SK-N-SH (cell line): ENCODE measurements around the gene ANKRD36C. TPM values are rescaled to one million over a fixed set of nuclear protein-coding genes. Genes with fewer than 3 reads are reported as not detected.
"Not testable (repeated sequence)": the region's sequence is repeated elsewhere in the genome, so short reads cannot be mapped to it uniquely, and the experiment has no call there.

Source experiments
- CTCF ChIA-PET: fragments of 300-600, 350-600 bp; formaldehyde crosslinking; extraction: SDS; loops from one replicate; lab custom pipeline; 2021; lab: Yijun Ruan, JAX
- POLR2A ChIA-PET: fragments of 350-600 bp; sonication (Branson Sonifier 250); formaldehyde crosslinking; extraction: SDS; loops from one replicate; lab custom pipeline; 2020; ENCODE audit warnings: antibody characterized with exemption, inconsistent platforms; lab: Yijun Ruan, JAX
- DNase-seq: peaks from one replicate; pipeline ENCODE4 v3.0.0; 2012
- H2AFZ ChIP-seq: fragments of 200-600 bp; sonication (generic); 2 replicates; pipeline ENCODE4 v1.8.1; 2016; ENCODE audit warnings: antibody characterized with exemption, mild to moderate bottlenecking, low read depth
- H3F3A ChIP-seq: fragments of 200-600 bp; sonication (generic); replicated peaks from 2 replicates; pipeline ENCODE3; 2016; ENCODE audit warnings: antibody characterized with exemption, mild to moderate bottlenecking; ENCODE audit not compliant: insufficient read depth
- H3K27ac ChIP-seq, 2 experiments: fragments of 200-500 bp in 1 of 2; fragments of 200-600 bp in 1 of 2; sonication (Bioruptor generic) in 1 of 2; sonication (generic), shearing (Covaris generic) in 1 of 2; 2 replicates each; pipeline versions ENCODE4 v1.5.1 to v1.6.1; 2014 to 2016; ENCODE audit warnings: low read depth in 2 of 2, inconsistent platforms in 1 of 2, low read length in 1 of 2, mild to moderate bottlenecking in 1 of 2, mixed read lengths in 1 of 2
- H3K27me3 ChIP-seq: fragments of 200-600 bp; sonication (generic), shearing (Covaris generic); 2 replicates; pipeline ENCODE4 v1.6.1; 2016; ENCODE audit warnings: mixed run types; ENCODE audit not compliant: insufficient read depth
- H3K36me3 ChIP-seq, 2 experiments: fragments of 200-500 bp in 1 of 2; fragments of 200-600 bp in 1 of 2; sonication (Bioruptor generic) in 1 of 2; sonication (generic) in 1 of 2; replicated peaks in 1 of 2; 2 replicates each; pipeline versions ENCODE3 to v1.5.1; 2014 to 2016; ENCODE audit warnings: low read length in 1 of 2, mild to moderate bottlenecking in 1 of 2; ENCODE audit not compliant: insufficient read depth in 2 of 2, control insufficient read depth in 1 of 2
- H3K4me1 ChIP-seq, 2 experiments: fragments of 200-500 bp in 1 of 2; fragments of 200-600 bp in 1 of 2; sonication (Bioruptor generic) in 1 of 2; sonication (generic), shearing (Covaris generic) in 1 of 2; 2 replicates each; pipeline versions ENCODE4 v1.5.1 to v1.6.1; 2014 to 2016; ENCODE audit warnings: low read depth in 1 of 2, low read length in 1 of 2, mixed run types in 1 of 2; ENCODE audit not compliant: insufficient read depth in 2 of 2, control insufficient read depth in 1 of 2
- H3K4me2 ChIP-seq: fragments of 200-600 bp; sonication (generic), shearing (Covaris generic); 2 replicates; pipeline ENCODE4 v1.6.1; 2017; ENCODE audit warnings: mixed run types
- H3K4me3 ChIP-seq, 2 experiments: fragments of 200-500 bp in 1 of 2; fragments of 200-600 bp in 1 of 2; sonication (Bioruptor generic) in 1 of 2; sonication (generic), shearing (Covaris generic) in 1 of 2; 2 replicates each; pipeline versions ENCODE4 v1.5.1 to v1.8.1; 2014 to 2016; ENCODE audit warnings: low read depth in 2 of 2, inconsistent platforms in 1 of 2, low read length in 1 of 2, mild to moderate bottlenecking in 1 of 2, mixed read lengths in 1 of 2, moderate library complexity in 1 of 2
- H3K79me2 ChIP-seq: fragments of 200-600 bp; sonication (generic); 2 replicates; pipeline ENCODE4 v1.8.1; 2017; ENCODE audit warnings: mild to moderate bottlenecking; ENCODE audit not compliant: insufficient read depth
- H3K9ac ChIP-seq: fragments of 200-600 bp; sonication (generic); 2 replicates; pipeline ENCODE4 v1.6.1; 2017; ENCODE audit warnings: mixed run types
- H3K9me2 ChIP-seq: fragments of 200-600 bp; sonication (generic); 2 replicates; pipeline ENCODE4 v1.6.1; 2017; ENCODE audit warnings: mixed run types
- H3K9me3 ChIP-seq: fragments of 200-600 bp; sonication (generic); 2 replicates; pipeline ENCODE4 v1.6.1; 2017; ENCODE audit warnings: mixed run types, mild to moderate bottlenecking, moderate library complexity
- H4K20me1 ChIP-seq: fragments of 200-600 bp; sonication (generic); 2 replicates; pipeline ENCODE4 v1.6.1; 2017; ENCODE audit warnings: mild to moderate bottlenecking, mixed run types; ENCODE audit not compliant: insufficient read depth
- WGBS: methylation state at CpG from one replicate; pipeline ENCODE4 v1.1.6; 2017; ENCODE audit warnings: low lambda C conversion rate; 5-methylcytosine and 5-hydroxymethylcytosine counted together
- polyA plus RNA-seq, 3 experiments: library from polyadenylated mRNA; depleted of rRNA; stranded (reverse); fragments of >200 nt; gene quantifications; 2 replicates each; pipeline ENCODE4 v1.2.3, GENCODE V29; 2012

The ANKRD36C gene
- 1.8 and 2.9 TPM in 2 replicates for polyA plus RNA-seq (2012; rRNA removed)
- polyA plus RNA-seq (2012; cell fraction: cytosol; rRNA removed): 1.2 and 1.6 TPM in 2 replicates
- 4.5 and 7.3 TPM in 2 replicates for polyA plus RNA-seq (2012; cell fraction: nucleus; rRNA removed)

- H3K9ac ChIP-seq: peak within 1 kb of the TSS; percentile 83
- H3K9me3 ChIP-seq, H3K36me3 ChIP-seq, H4K20me1 ChIP-seq, H3K27me3 ChIP-seq, POLR2A ChIA-PET, H3K9me2 ChIP-seq, H3F3A ChIP-seq, H3K4me1 ChIP-seq: not testable (repeated sequence)
- peak within 1 kb of the TSS; percentile 60 to 75 for H3K27ac ChIP-seq
- H3K4me2 ChIP-seq: peak within 1 kb of the TSS; percentile 99
- peak; percentile 43 for DNase-seq
- CTCF ChIA-PET: interaction anchor here (1.0 to 3.2 kb wide), 9 partner anchors 10 to 517 kb away, joined by 5 to 30 read pairs (median 12); partner anchors contain the start of genes ADRA2B and ASTL
- peak within 1 kb of the TSS; percentile 98 for H2AFZ ChIP-seq
- H3K4me3 ChIP-seq: peak within 1 kb of the TSS; percentile 68 to 82
- peaks cover 14% of the 10 kb centered on the region for H3K79me2 ChIP-seq
- 2% methylated on average over 27 of the region's 56 CpGs for WGBS
Measured at GRCh38 chr2:95991351-95992094, at the start of gene ANKRD36C. TSS of gene ANKRD36C (minus strand) at chr2:95991824. CDS start at chr2:95991708, 116 bp downstream.

DNA sequence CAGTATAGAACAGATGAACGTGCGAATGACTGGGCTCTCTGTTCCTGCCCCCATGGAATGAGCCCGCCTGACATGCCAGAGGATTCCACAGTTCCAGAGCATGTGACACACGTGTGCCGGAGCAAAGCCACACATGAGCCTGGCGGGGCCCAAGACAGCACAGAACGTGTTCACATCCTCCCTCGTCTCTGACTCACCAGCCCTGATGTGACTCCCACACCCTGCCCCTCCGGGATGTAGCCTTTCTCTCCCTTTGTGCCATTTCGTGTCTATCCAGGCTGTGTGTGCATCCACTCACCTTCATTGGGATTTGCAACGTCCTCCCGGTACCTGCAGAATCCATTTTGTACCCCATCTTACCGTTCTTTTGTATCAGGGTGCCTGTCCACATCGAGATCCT is 43.9 kb upstream of the ANKRD36C start:
- POLR2A ChIA-PET, H3K9ac ChIP-seq, H3K27me3 ChIP-seq, H3K4me3 ChIP-seq, H3K9me2 ChIP-seq, H3K79me2 ChIP-seq, H3K4me2 ChIP-seq, H4K20me1 ChIP-seq, H3K9me3 ChIP-seq, H2AFZ ChIP-seq, H3F3A ChIP-seq, H3K36me3 ChIP-seq, CTCF ChIA-PET, DNase-seq, H3K4me1 ChIP-seq, H3K27ac ChIP-seq: not testable (repeated sequence)
- no CpG with 5 or more reads among the region's 14 CpGs for WGBS

DNA sequence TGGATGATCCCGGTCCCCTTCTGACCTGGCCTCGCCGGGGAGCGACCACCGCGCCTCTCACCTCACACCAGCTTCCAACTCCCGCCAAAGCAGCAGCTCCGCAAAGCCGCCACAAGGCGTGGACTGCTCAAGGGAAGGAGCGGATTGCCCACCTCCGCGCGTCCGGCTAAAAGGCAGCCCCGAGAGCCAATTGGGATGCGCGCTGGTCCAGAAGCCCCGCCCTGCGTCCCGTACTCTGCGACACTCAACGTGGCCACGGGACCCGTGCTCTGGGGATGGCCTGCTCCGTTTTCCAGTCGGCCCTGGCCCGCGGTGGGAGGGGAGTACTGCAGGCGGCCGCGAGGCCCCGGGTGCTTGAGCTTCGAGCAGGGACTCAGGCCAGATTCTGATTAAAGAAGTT is 43.2 kb upstream of the ANKRD36C start, which contains the start of gene GPAT2:
GPAT2 (minus strand) TSS at position 125 of the 400 bp plus-strand sequence. CDS start 2,557 bp downstream, outside the sequence.
- H3K9me2 ChIP-seq, H3F3A ChIP-seq, H3K27me3 ChIP-seq, H3K4me3 ChIP-seq, H4K20me1 ChIP-seq, POLR2A ChIA-PET, H2AFZ ChIP-seq, H3K9ac ChIP-seq, DNase-seq, H3K27ac ChIP-seq, H3K4me1 ChIP-seq, H3K4me2 ChIP-seq, H3K9me3 ChIP-seq, CTCF ChIA-PET, H3K79me2 ChIP-seq, H3K36me3 ChIP-seq: not testable (repeated sequence)
- WGBS: no CpG with 5 or more reads among the region's 34 CpGs

GRCh38 chr2:96033997-96034396 is 42.4 kb upstream of the ANKRD36C start:
- CTCF ChIA-PET, H3K9me2 ChIP-seq, H3K27me3 ChIP-seq, H3K36me3 ChIP-seq, H3F3A ChIP-seq, H3K9ac ChIP-seq, H2AFZ ChIP-seq, H3K27ac ChIP-seq, POLR2A ChIA-PET, H3K4me3 ChIP-seq, H3K79me2 ChIP-seq, H4K20me1 ChIP-seq, H3K4me1 ChIP-seq, DNase-seq, H3K9me3 ChIP-seq, H3K4me2 ChIP-seq: not testable (repeated sequence)
- 0% methylated on average over 1 of the region's 9 CpGs for WGBS

DNA sequence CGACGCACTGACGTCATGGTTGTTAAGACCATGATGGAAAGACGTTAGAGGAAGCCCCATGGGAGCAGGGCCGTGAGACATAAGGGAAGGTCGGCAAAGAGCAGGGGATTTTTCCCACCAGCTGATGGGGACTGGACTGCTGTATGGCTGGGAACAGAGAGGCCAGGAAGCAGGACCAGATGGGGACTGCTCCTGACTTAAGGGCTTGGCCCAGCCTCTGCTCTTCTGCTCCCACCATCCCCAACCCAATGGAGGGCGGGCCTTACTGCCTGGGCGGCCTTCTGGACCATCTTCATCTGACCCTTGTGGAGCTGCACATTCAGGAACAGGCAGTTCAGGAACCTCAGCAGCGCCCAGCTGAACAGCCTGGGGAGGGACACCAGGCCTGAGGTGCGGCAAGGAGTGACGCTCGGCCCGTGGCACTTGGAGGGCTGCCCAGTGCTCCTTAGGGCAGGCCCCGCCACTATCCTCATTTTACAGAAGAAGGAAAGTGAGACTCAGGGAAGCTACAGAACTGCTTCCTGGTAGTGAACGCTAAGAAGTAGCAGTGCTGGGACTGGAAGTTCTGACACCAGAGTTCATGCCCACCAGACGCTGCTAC is 36.2 kb upstream of the ANKRD36C start:
- H4K20me1 ChIP-seq, H3K4me2 ChIP-seq, H3K4me3 ChIP-seq, H3K79me2 ChIP-seq, H2AFZ ChIP-seq, H3K4me1 ChIP-seq, H3K9me2 ChIP-seq, H3F3A ChIP-seq, H3K36me3 ChIP-seq, H3K9ac ChIP-seq, CTCF ChIA-PET, H3K9me3 ChIP-seq, H3K27ac ChIP-seq, DNase-seq, POLR2A ChIA-PET, H3K27me3 ChIP-seq: not testable (repeated sequence)
- no CpG with 5 or more reads among the region's 16 CpGs for WGBS

DNA sequence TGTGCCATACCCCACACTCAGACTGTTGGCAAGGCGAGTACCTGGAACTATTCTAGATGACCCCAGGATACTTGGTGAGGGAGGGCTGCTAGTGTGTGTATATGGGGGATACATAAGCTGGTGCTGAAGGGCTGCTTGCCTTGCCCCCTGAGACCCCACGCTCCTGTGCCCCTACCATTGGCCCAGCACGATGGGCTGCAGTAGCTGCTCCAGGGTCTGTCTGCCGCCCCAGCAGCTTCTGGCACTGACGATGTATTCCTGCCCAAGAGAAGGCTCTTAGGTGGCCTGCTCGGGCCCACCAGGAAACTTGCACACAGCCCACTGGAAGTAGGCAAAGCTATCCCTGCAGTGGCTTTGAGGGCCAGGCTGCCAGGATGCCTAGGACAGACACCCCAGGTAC is 34.1 kb upstream of the ANKRD36C start:
- H2AFZ ChIP-seq, POLR2A ChIA-PET, H3K9me2 ChIP-seq, H3K36me3 ChIP-seq, H3K4me2 ChIP-seq, H4K20me1 ChIP-seq, H3K9me3 ChIP-seq, H3K27me3 ChIP-seq, H3K27ac ChIP-seq, DNase-seq, H3K79me2 ChIP-seq, H3K9ac ChIP-seq, H3K4me3 ChIP-seq, H3K4me1 ChIP-seq, H3F3A ChIP-seq: not testable (repeated sequence)
- 67% methylated on average over 1 of the region's 6 CpGs for WGBS
- CTCF ChIA-PET: interaction anchor here (5.2 kb wide), 2 partner anchors 92 to 149 kb away, joined by 52 to 84 read pairs; no protein-coding TSS in a partner anchor
